HEK293 (cell line): Measurements from ENCODE around the gene MAP4K2.

Experiments used
- GLIS2 ChIP-seq: fragments of 450-650 bp; formaldehyde crosslinking; IDR thresholded peaks from 2 replicates; pipeline ENCODE4 v1.5.1; 2016; ENCODE audit warnings: missing biosample characterization, missing genetic modification characterization
- IKZF3 ChIP-seq: fragments of 450-650 bp; IDR thresholded peaks from 2 replicates; pipeline ENCODE4 v1.5.0; 2018; ENCODE audit warnings: missing biosample characterization, mild to moderate bottlenecking, missing genetic modification characterization, moderate library complexity
- MZF1 ChIP-seq: fragments of 450-650 bp; formaldehyde crosslinking; IDR thresholded peaks from 2 replicates; pipeline ENCODE4 v1.5.1; 2017; ENCODE audit warnings: missing biosample characterization, missing genetic modification characterization, borderline replicate concordance
- SETDB1 ChIP-seq: IDR thresholded peaks from one replicate; pipeline ENCODE4 v1.6.1; 2017; ENCODE audit warnings: mild to moderate bottlenecking, low read length, moderate library complexity, mixed read lengths; ENCODE audit not compliant: insufficient read length
- ZBTB10 ChIP-seq: fragments of 450-650 bp; formaldehyde crosslinking; IDR thresholded peaks from 2 replicates; pipeline ENCODE4 v1.5.1; 2016; ENCODE audit warnings: missing biosample characterization, missing genetic modification characterization
- ZNF449 ChIP-seq: fragments of 450-650 bp; formaldehyde crosslinking; IDR thresholded peaks from 2 replicates; pipeline ENCODE4 v1.5.1; 2017; ENCODE audit warnings: missing biosample characterization, mild to moderate bottlenecking, missing genetic modification characterization, moderate library complexity
- ZNF544 ChIP-seq: fragments of 450-650 bp; formaldehyde crosslinking; IDR thresholded peaks from 2 replicates; pipeline ENCODE4 v1.5.0; 2017; ENCODE audit warnings: missing biosample characterization, missing genetic modification characterization
- ZNF704 ChIP-seq: fragments of 450-650 bp; formaldehyde crosslinking; IDR thresholded peaks from 2 replicates; pipeline ENCODE4 v1.5.1; 2016; ENCODE audit warnings: missing biosample characterization, missing genetic modification characterization

GRCh38 chr11:64778473-64779298 is 24.3 kb downstream of the MAP4K2 start, which contains the start of gene SF1:
- TF ChIP-seq ZNF449 (tag by site-specific recombination), result no peak
- TF ChIP-seq ZNF704 (tag by site-specific recombination), result no peak
- TF ChIP-seq MZF1 (tag by site-specific recombination), result no peak
- TF ChIP-seq GLIS2 (tag by site-specific recombination), result no peak
- TF ChIP-seq SETDB1, result no peak
- no peak for TF ChIP-seq ZBTB10 (tag by site-specific recombination)
- no peak for TF ChIP-seq ZNF544 (tag by site-specific recombination)
- TF ChIP-seq IKZF3, result peak; percentile 88
